ENCODE measurements around the gene RB1.

The RB1 gene

GRCh38 chr13:48434200-48434599 lies 130.6 kb downstream of the RB1 start:
- TF ChIP-seq CTCF (IDR thresholded peaks at IDR 0.05; ENCODE audit: low read depth, low read length) = no peak
- no peak for TF ChIP-seq EZH2phosphoT487 (IDR thresholded peaks at IDR 0.05; ENCODE audit: low read depth)
- H3K27me3 ChIP-seq (ENCODE audit: low read depth, low read length) = no peaks in the 10 kb centered on the region
- H3K9ac ChIP-seq (ENCODE audit: low read length) = no peak overlapping the region
- no peak overlapping the region for H3K4me2 ChIP-seq (ENCODE audit: low read length)
- H3K36me3 ChIP-seq (replicated peaks; ENCODE audit: low read depth, low read length) = peaks cover 4% of the 10 kb centered on the region
- H3K27ac ChIP-seq (ENCODE audit: low read length) = no peak overlapping the region
- H3K4me1 ChIP-seq (ENCODE audit: low read length) = peaks cover 10% of the 10 kb centered on the region
- no peak overlapping the region for H3K4me3 ChIP-seq (ENCODE audit: low read length)
- H3K79me2 ChIP-seq (ENCODE audit: low read length) = no peaks in the 10 kb centered on the region; the same call in 1 of the 2 replicates
- no peaks in the 10 kb centered on the region for H4K20me1 ChIP-seq (ENCODE audit: insufficient read depth, low read length)
- H3K9me3 ChIP-seq (ENCODE audit: insufficient read depth, low read length) = no peaks in the 10 kb centered on the region
- H2AFZ ChIP-seq (ENCODE audit: low read depth, low read length) = no peak overlapping the region

- no peak for TF ChIP-seq EZH2phosphoT487 (IDR thresholded peaks at IDR 0.05; ENCODE audit: low read depth)
- TF ChIP-seq CTCF (IDR thresholded peaks at IDR 0.05; ENCODE audit: low read depth, low read length) = no peak
- H3K27ac ChIP-seq (ENCODE audit: low read length) = no peak overlapping the region
- H3K9me3 ChIP-seq (ENCODE audit: insufficient read depth, low read length) = no peaks in the 10 kb centered on the region
- H3K4me3 ChIP-seq (ENCODE audit: low read length) = no peak overlapping the region
- H3K4me2 ChIP-seq (ENCODE audit: low read length) = no peak overlapping the region
- no peaks in the 10 kb centered on the region for H3K79me2 ChIP-seq (ENCODE audit: low read length)
- H4K20me1 ChIP-seq (ENCODE audit: insufficient read depth, low read length) = no peaks in the 10 kb centered on the region
- no peak overlapping the region for H2AFZ ChIP-seq (ENCODE audit: low read depth, low read length)
- no peaks in the 10 kb centered on the region for H3K27me3 ChIP-seq (ENCODE audit: low read depth, low read length)
- H3K9ac ChIP-seq (ENCODE audit: low read length) = no peak overlapping the region
- H3K36me3 ChIP-seq (replicated peaks; ENCODE audit: low read depth, low read length) = peaks cover 4% of the 10 kb centered on the region
- H3K4me1 ChIP-seq (ENCODE audit: low read length) = no peaks in the 10 kb centered on the region
These were observed 133.2 kb downstream of the RB1 start for GRCh38 chr13:48436661-48437288.

- no peak overlapping the region for H3K9ac ChIP-seq (ENCODE audit: low read length)
- no peaks in the 10 kb centered on the region for H3K4me1 ChIP-seq (ENCODE audit: low read length)
- H3K27me3 ChIP-seq (ENCODE audit: low read depth, low read length) = no peaks in the 10 kb centered on the region
- H3K9me3 ChIP-seq (ENCODE audit: insufficient read depth, low read length) = no peaks in the 10 kb centered on the region
- TF ChIP-seq CTCF (IDR thresholded peaks at IDR 0.05; ENCODE audit: low read depth, low read length) (no peak), EZH2phosphoT487 (IDR thresholded peaks at IDR 0.05; ENCODE audit: low read depth) (no peak)
- no peak overlapping the region for H2AFZ ChIP-seq (ENCODE audit: low read depth, low read length)
- peaks cover 5% of the 10 kb centered on the region for H3K36me3 ChIP-seq (replicated peaks; ENCODE audit: low read depth, low read length)
- H3K4me3 ChIP-seq (ENCODE audit: low read length) = no peak overlapping the region
- no peak overlapping the region for H3K4me2 ChIP-seq (ENCODE audit: low read length)
- no peak overlapping the region for H3K27ac ChIP-seq (ENCODE audit: low read length)
- H4K20me1 ChIP-seq (ENCODE audit: insufficient read depth, low read length) = no peaks in the 10 kb centered on the region
- H3K79me2 ChIP-seq (ENCODE audit: low read length) = no peaks in the 10 kb centered on the region
These were observed 133.8 kb downstream of the RB1 start for GRCh38 chr13:48437371-48437770.

GRCh38 chr13:48443442-48444208 lies 140.1 kb downstream of the RB1 start:
- no peak overlapping the region for H3K9ac ChIP-seq (ENCODE audit: low read length)
- H3K79me2 ChIP-seq (ENCODE audit: low read length) = no peaks in the 10 kb centered on the region
- H3K4me1 ChIP-seq (ENCODE audit: low read length) = no peaks in the 10 kb centered on the region
- H3K9me3 ChIP-seq (ENCODE audit: insufficient read depth, low read length) = no peaks in the 10 kb centered on the region
- H3K4me3 ChIP-seq (ENCODE audit: low read length) = no peak overlapping the region
- H3K27me3 ChIP-seq (ENCODE audit: low read depth, low read length) = no peaks in the 10 kb centered on the region
- H2AFZ ChIP-seq (ENCODE audit: low read depth, low read length) = no peak overlapping the region
- no peaks in the 10 kb centered on the region for H4K20me1 ChIP-seq (ENCODE audit: insufficient read depth, low read length)
- H3K4me2 ChIP-seq (ENCODE audit: low read length) = no peak overlapping the region
- peaks cover 20% of the 10 kb centered on the region for H3K36me3 ChIP-seq (replicated peaks; ENCODE audit: low read depth, low read length)
- no peak for TF ChIP-seq EZH2phosphoT487 (IDR thresholded peaks at IDR 0.05; ENCODE audit: low read depth)
- H3K27ac ChIP-seq (ENCODE audit: low read length) = no peak overlapping the region
